A673 (cell line): ENCODE measurements around the gene GMEB2. TPM values are rescaled to one million over a fixed set of nuclear protein-coding genes. Genes with fewer than 3 reads are reported as not detected.

Experiments used
- BruUV-seq: library from RNA; stranded (reverse); fragments of 400-500 nt; replicated peaks from 2 replicates; lab custom pipeline; 2021; lab: Mats Ljungman, UMichigan
- CTCF ChIA-PET: fragments of 300-600 bp; sonication (Branson Sonifier 250); formaldehyde crosslinking; loops from one replicate; lab custom pipeline; 2022; ENCODE audit warnings: antibody characterized with exemption; lab: Charles Lee
- POLR2A ChIA-PET: fragments of 300-600 bp; sonication (Branson Sonifier 250); formaldehyde crosslinking; loops from one replicate; lab custom pipeline; 2022; ENCODE audit warnings: antibody characterized with exemption; ENCODE audit not compliant: low non-redundant PET; lab: Charles Lee
- DNase-seq: peaks from one replicate; pipeline ENCODE4 v3.0.0-alpha.2; 2015; ENCODE audit warnings: low spot score
- H3K27ac ChIP-seq: fragments of 200-600 bp; sonication (generic); 2 replicates; pipeline ENCODE4 v1.5.1; 2016; ENCODE audit warnings: mixed run types, low read depth, mild to moderate bottlenecking, mixed read lengths, antibody characterized with exemption, low read length; ENCODE audit not compliant: poor library complexity, severe bottlenecking
- H3K27me3 ChIP-seq: fragments of 200-600 bp; sonication (generic); replicated peaks from 2 replicates; pipeline ENCODE4 v1.6.1; 2017; ENCODE audit warnings: mixed run types, low read depth, mild to moderate bottlenecking, mixed read lengths, antibody characterized with exemption, low read length; ENCODE audit not compliant: insufficient read depth, poor library complexity
- H3K36me3 ChIP-seq: fragments of 200-600 bp; sonication (generic); 2 replicates; pipeline ENCODE4 v1.6.1; 2016; ENCODE audit warnings: mixed run types, mild to moderate bottlenecking, mixed read lengths, antibody characterized with exemption, low read length; ENCODE audit not compliant: insufficient read depth, poor library complexity, severe bottlenecking
- H3K4me1 ChIP-seq: fragments of 200-600 bp; sonication (generic); 2 replicates; pipeline ENCODE4 v1.6.1; 2017; ENCODE audit warnings: mixed run types, mild to moderate bottlenecking, mixed read lengths, antibody characterized with exemption, low read length; ENCODE audit not compliant: insufficient read depth, poor library complexity, severe bottlenecking
- H3K4me3 ChIP-seq: fragments of 200-600 bp; sonication (generic); 2 replicates; pipeline ENCODE4 v1.5.1; 2016; ENCODE audit warnings: low read depth, mixed run types, mild to moderate bottlenecking, mixed read lengths, low read length; ENCODE audit not compliant: poor library complexity, severe bottlenecking
- H3K9me3 ChIP-seq: fragments of 200-600 bp; sonication (generic); 2 replicates; pipeline ENCODE4 v1.6.1; 2016; ENCODE audit warnings: mixed run types, low read depth, mild to moderate bottlenecking, mixed read lengths, antibody characterized with exemption, low read length; ENCODE audit not compliant: poor library complexity, severe bottlenecking
- CTCF ChIP-seq: fragments of 300-800, 200-600 bp; sonication (generic); conservative IDR thresholded peaks from 2 replicates; pipeline ENCODE4 v1.5.1; 2017; ENCODE audit warnings: low read depth, mild to moderate bottlenecking, antibody characterized with exemption, low read length, moderate library complexity, mixed read lengths
- EZH2 ChIP-seq: fragments of 200-600 bp; sonication (generic); IDR thresholded peaks from 2 replicates; pipeline ENCODE4 v1.6.1; 2017; ENCODE audit warnings: borderline replicate concordance, low read depth, mild to moderate bottlenecking, mixed read lengths, antibody characterized with exemption, low read length; ENCODE audit not compliant: poor library complexity, severe bottlenecking
- intact Hi-C: fragments of 100-400 bp; cut with micrococcal nuclease; formaldehyde crosslinking; loops from one replicate; pipeline ENCODE4 v1.10.0; 2022; ENCODE audit not compliant: unreplicated experiment
- total RNA-seq: library from RNA; stranded (reverse); gene quantifications from 2 replicates; pipeline ENCODE4 v1.2.3, GENCODE V29; 2021

The GMEB2 gene
- total RNA-seq, 1 experiment from 2014 or later, result 12.8 TPM

- BruUV-seq, result no TSS peak
- ChIA-PET POLR2A (no interaction called here), CTCF (no interaction called here)
- TF ChIP-seq EZH2 (no peak), CTCF (no peak)
- DNase-seq, result no peak
- intact Hi-C loops, result no loop called here
- Histone ChIP-seq H3K9me3 (no peaks in the 10 kb centered on the region), H3K27ac (no peak overlapping the region), H3K36me3 (peaks cover 3% of the 10 kb centered on the region), H3K27me3 (no peaks in the 10 kb centered on the region), H3K4me1 (peaks cover 9% of the 10 kb centered on the region), H3K4me3 (no peak overlapping the region)
These were observed 17.0 kb upstream of the GMEB2 start for GRCh38 chr20:63643946-63644345.

DNA sequence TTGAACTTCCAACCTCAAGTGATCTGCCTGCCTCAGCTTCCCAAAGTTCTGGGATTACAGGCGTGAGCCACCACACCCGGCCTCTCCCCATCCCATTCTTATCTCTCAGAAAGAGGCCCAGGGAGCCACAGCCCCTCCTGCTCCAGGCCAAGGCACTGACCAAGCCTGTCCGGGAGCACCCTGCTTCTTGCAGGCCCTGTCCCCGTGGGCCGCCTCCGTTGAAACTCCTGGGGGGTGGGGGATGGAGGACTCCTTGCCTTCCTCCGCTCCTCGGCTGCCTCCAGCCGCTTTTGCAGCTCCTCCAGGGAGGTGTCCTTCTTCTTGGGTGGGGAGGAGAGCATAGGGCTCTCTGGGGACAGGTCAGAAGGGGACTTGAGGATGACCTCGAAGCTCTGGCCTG lies 16.6 kb upstream of the GMEB2 start:
- POLR2A ChIA-PET, result no interaction called here
- CTCF ChIA-PET, result no interaction called here
- no peak for DNase-seq
- Histone ChIP-seq H3K27me3 (no peaks in the 10 kb centered on the region), H3K27ac (no peak overlapping the region), H3K9me3 (no peaks in the 10 kb centered on the region), H3K4me1 (peaks cover 9% of the 10 kb centered on the region), H3K4me3 (no peak overlapping the region), H3K36me3 (peaks cover 3% of the 10 kb centered on the region)
- intact Hi-C loops, result no loop called here
- no TSS peak for BruUV-seq
- TF ChIP-seq EZH2 (no peak), CTCF (no peak)

DNA sequence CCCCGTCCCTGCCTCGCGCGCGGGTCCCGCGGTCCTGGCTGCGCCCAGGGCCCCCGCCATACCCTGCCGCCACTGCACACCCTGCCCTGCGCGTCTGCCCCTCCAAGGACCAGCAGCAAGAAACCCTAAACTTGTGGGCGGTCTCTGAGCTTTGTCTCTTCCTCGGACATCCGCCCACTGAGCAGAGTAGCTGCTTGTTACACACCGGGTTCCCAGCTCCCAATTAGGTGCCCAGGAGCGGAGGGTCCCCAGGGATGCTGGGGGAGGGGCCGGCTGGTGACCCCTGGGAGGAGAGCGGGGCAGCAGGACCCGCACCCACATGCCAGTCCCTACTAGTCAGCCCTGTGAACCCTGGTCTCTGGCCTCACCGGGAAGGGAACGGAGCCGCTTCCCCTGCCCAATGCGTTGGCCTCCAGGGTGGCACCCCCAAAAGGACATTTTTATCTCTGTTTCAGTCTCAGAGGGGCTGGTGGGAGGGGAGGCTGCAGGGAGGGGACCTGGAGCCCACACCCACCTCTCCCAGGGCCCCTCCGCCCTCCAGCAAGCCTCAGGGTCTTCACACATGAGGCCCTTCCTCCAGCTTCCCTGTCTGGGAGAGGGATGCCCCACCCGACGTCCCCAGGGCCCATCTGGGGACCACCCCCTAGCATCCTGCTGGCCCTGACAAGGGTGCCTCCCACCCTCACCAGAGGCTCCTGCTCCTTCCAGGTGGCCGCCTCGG lies 15.8 kb upstream of the GMEB2 start:
- no TSS peak for BruUV-seq
- H3K36me3 ChIP-seq, result peaks cover 3% of the 10 kb centered on the region
- ChIA-PET CTCF (interaction anchor here (0.8 to 1.0 kb wide), 2 partner anchors 18 to 70 kb away, joined by 3 to 7 read pairs; no protein-coding TSS in a partner anchor), POLR2A (no interaction called here)
- peak overlapping the region; percentile 38 for H3K4me3 ChIP-seq
- no peak for TF ChIP-seq CTCF
- TF ChIP-seq EZH2, result no peak
- no peaks in the 10 kb centered on the region for H3K9me3 ChIP-seq
- H3K4me1 ChIP-seq, result peaks cover 9% of the 10 kb centered on the region
- DNase-seq, result no peak
- no peak overlapping the region for H3K27ac ChIP-seq
- no peaks in the 10 kb centered on the region for H3K27me3 ChIP-seq
- intact Hi-C loops, result no loop called here
